Measurements from ENCODE around the gene SLC13A4.

- TF ChIP-seq POLR2AphosphoS5 (IDR thresholded peaks at IDR 0.05; ENCODE audit: low read depth) (no peak), CTCF (IDR thresholded peaks at IDR 0.05; ENCODE audit: insufficient read depth, low read length) (no peak), SPI1 (IDR thresholded peaks at IDR 0.05; ENCODE audit: borderline replicate concordance, low read depth) (no peak), REST (IDR thresholded peaks at IDR 0.05; ENCODE audit: insufficient replicate concordance, low read depth) (no peak)
Measured at GRCh38 chr7:135733603-135734342, 5.8 kb upstream of the SLC13A4 start.

Measured in HL-60 (cell line).